LHCN-M2 (cell line): ENCODE results near the gene KNSTRN. TPM values are rescaled to one million over a fixed set of nuclear protein-coding genes. Genes with fewer than 3 reads are reported as not detected.

Source experiments
- total RNA-seq: library from RNA; depleted of rRNA; stranded (reverse); fragments of >200 nt; gene quantifications from 2 replicates; pipeline ENCODE4 v1.2.3, GENCODE V29; 2014; rRNA removed

The KNSTRN gene
- total RNA-seq, 1 experiment from 2014 or later, result 121 TPM

Other genes with a start within 250 kb of the KNSTRN start
- 63.2 and 72.7 TPM in 2 replicates for gene BUB1B, start 221.7 kb upstream of the KNSTRN start, total RNA-seq
- under 0.01 TPM in 1 of 2 replicates, not detected in the other for gene PAK6, start 143.7 kb upstream of the KNSTRN start, total RNA-seq
- gene ANKRD63, start 99.7 kb upstream of the KNSTRN start, total RNA-seq, result not detected in 2 replicates
- gene PLCB2, start 74.8 kb upstream of the KNSTRN start, total RNA-seq, result 0.75 and 1.9 TPM in 2 replicates
- 16.4 and 19.7 TPM in 2 replicates for gene INAFM2, start 59.0 kb upstream of the KNSTRN start, total RNA-seq
- 9.8 and 12.1 TPM in 2 replicates for gene CCDC9B, start 41.8 kb upstream of the KNSTRN start, total RNA-seq
- gene PHGR1, start 31.7 kb upstream of the KNSTRN start, total RNA-seq, result not detected in 2 replicates
- 1.2 and 1.3 TPM in 2 replicates for gene DISP2, start 24.5 kb upstream of the KNSTRN start, total RNA-seq
- 26.2 and 32.3 TPM in 2 replicates for gene IVD, start 23.1 kb downstream of the KNSTRN start, total RNA-seq
- gene BAHD1, start 58.2 kb downstream of the KNSTRN start, total RNA-seq, result 8.3 TPM in 2 replicates
- 27.9 and 30.1 TPM in 2 replicates for gene CHST14, start 88.3 kb downstream of the KNSTRN start, total RNA-seq
- 12.9 and 14.1 TPM in 2 replicates for gene CCDC32, start 182.3 kb downstream of the KNSTRN start, total RNA-seq
- 11.5 and 12.6 TPM in 2 replicates for gene RPUSD2, start 186.6 kb downstream of the KNSTRN start, total RNA-seq
- 63.7 and 65.0 TPM in 2 replicates for gene KNL1, start 211.5 kb downstream of the KNSTRN start, total RNA-seq